C1 segment of cervical spinal cord (tissue), 14 donors: ENCODE measurements around the gene TH.
"Not testable (repeated sequence)": the region's sequence is repeated elsewhere in the genome, so short reads cannot be mapped to it uniquely, and the experiment has no call there.

ENCODE experiments used
- DNase-seq, 14 donors: peaks; one replicate each; lab custom pipeline; 2025; lab: John Stamatoyannopoulos, UW

The TH gene

GRCh38 chr11:2178055-2178773 is 6.6 kb upstream of the TH start:
- DNase-seq: not testable (repeated sequence)

- no peak for DNase-seq
These were observed 5.5 kb upstream of the TH start for GRCh38 chr11:2177076-2177475.

GRCh38 chr11:2176389-2176900 is 4.8 kb upstream of the TH start:
- DNase-seq: no peak

- DNase-seq: no peak
These were observed 4.0 kb upstream of the TH start for GRCh38 chr11:2175659-2176058.

GRCh38 chr11:2174361-2174760 is 2.7 kb upstream of the TH start:
- DNase-seq: no peak

- no peak for DNase-seq
These were observed 2.1 kb upstream of the TH start for GRCh38 chr11:2173761-2174160.

- DNase-seq: no peak
These were observed 1.6 kb upstream of the TH start for GRCh38 chr11:2173150-2173693.

GRCh38 chr11:2172676-2173075 is 1.1 kb upstream of the TH start:
- DNase-seq: no peak

- DNase-seq: no peak
These were observed 1.7 kb downstream of the TH start for GRCh38 chr11:2169626-2170570.

GRCh38 chr11:2169005-2169378 is 2.6 kb downstream of the TH start:
- no peak for DNase-seq

- DNase-seq: no peak
These were observed 3.2 kb downstream of the TH start for GRCh38 chr11:2168286-2169004.

GRCh38 chr11:2167141-2168045 is 4.2 kb downstream of the TH start:
- DNase-seq: no peak

- DNase-seq: no peak
These were observed 5.3 kb downstream of the TH start for GRCh38 chr11:2166091-2166851.

GRCh38 chr11:2165571-2165970 is 6.0 kb downstream of the TH start:
- no peak for DNase-seq

GRCh38 chr11:2164861-2165555 is 6.6 kb downstream of the TH start:
- no peak for DNase-seq

- no peak for DNase-seq
These were observed 7.5 kb downstream of the TH start for GRCh38 chr11:2164081-2164480.

- DNase-seq: no peak
These were observed 8.1 kb downstream of the TH start for GRCh38 chr11:2163428-2163978.

GRCh38 chr11:2160736-2161259 is 10.8 kb downstream of the TH start, which contains the start of gene INS:
TSS of gene INS (minus strand) at chr11:2161209. CDS start at chr11:2160971, 238 bp downstream.
- DNase-seq: no peak
